Mucosa of rectum (tissue), 2 donors: ENCODE data around the gene PRLH.
"Not testable (repeated sequence)": the region's sequence is repeated elsewhere in the genome, so short reads cannot be mapped to it uniquely, and the experiment has no call there.

Source experiments
- H3K27ac ChIP-seq, 2 donors: one replicate each; pipeline ENCODE4 v1.7.0; 2013; ENCODE audit warnings: inconsistent platforms in 2 of 2, low read depth in 2 of 2, low read length in 2 of 2
- H3K27me3 ChIP-seq, 2 donors: one replicate each; pipeline ENCODE4 v1.7.0; 2013; ENCODE audit warnings: low read length in 2 of 2; ENCODE audit not compliant: control insufficient read depth in 2 of 2, insufficient read depth in 2 of 2
- H3K36me3 ChIP-seq, 2 donors: one replicate each; pipeline ENCODE4 v1.7.0; 2013; ENCODE audit warnings: low read length in 2 of 2; ENCODE audit not compliant: control insufficient read depth in 2 of 2, insufficient read depth in 2 of 2
- H3K4me1 ChIP-seq, 2 donors: one replicate each; pipeline ENCODE4 v1.7.0; 2013; ENCODE audit warnings: low read length in 2 of 2, mild to moderate bottlenecking in 1 of 2; ENCODE audit not compliant: control insufficient read depth in 2 of 2, insufficient read depth in 2 of 2
- H3K4me3 ChIP-seq, 2 donors: one replicate each; pipeline ENCODE4 v1.7.0; 2013; ENCODE audit warnings: low read length in 2 of 2
- H3K9ac ChIP-seq, 2 donors: one replicate each; pipeline ENCODE4 v1.7.0; 2013; ENCODE audit warnings: low read length in 2 of 2, low read depth in 1 of 2, mild to moderate bottlenecking in 1 of 2
- H3K9me3 ChIP-seq, 2 donors: one replicate each; pipeline ENCODE4 v1.7.0; 2013; ENCODE audit warnings: low read length in 2 of 2; ENCODE audit not compliant: control insufficient read depth in 2 of 2
- donor health status: healthy.
- donor health status: Normal muscosa, but diverticular disease.

PRLH gene

DNA sequence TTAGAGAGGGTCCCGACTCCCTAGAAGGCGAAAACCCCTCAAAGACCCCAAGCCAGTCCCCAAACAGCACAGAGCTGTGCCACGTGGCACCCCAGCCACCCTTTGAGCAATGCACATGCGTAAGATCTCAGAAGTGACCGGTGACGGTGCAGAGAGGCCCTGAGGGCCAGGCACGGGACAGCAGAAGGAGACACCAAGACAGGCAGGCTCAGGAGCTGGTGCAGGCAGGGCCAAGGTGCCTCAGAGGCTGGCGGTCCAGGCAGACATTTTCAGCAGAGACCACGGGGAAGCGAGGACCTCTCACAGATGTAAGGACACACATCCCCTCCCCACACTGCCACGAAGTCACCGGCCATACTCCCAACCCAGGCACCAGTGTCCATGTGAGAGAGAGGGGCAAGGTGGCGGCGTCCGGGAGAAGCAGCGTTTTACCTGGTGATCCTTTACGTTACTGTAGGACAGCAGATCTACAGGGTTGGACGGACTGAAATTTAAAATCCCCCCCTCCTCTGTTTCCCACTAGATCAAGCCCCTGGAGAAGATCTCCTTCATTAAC lies 26.1 kb downstream of the PRLH start:
- Histone ChIP-seq H3K27me3 (no peaks in the 10 kb centered on the region), H3K27ac (no peak overlapping the region), H3K4me1 (peaks cover 3 to 18% of the 10 kb centered on the region in 2 donors)

GRCh38 chr2:237593036-237593435 lies 26.7 kb downstream of the PRLH start:
- H3K27me3 ChIP-seq = no peaks in the 10 kb centered on the region
- H3K4me3 ChIP-seq = no peak overlapping the region
- peaks cover 3 to 18% of the 10 kb centered on the region in 2 donors for H3K4me1 ChIP-seq
- no peak overlapping the region for H3K9ac ChIP-seq
- H3K27ac ChIP-seq = no peak overlapping the region
- no peaks in the 10 kb centered on the region for H3K9me3 ChIP-seq
- H3K36me3 ChIP-seq = no peaks in the 10 kb centered on the region

More for the DNA sequence above, 26.1 kb downstream of the PRLH start:
- H3K9me3 ChIP-seq = no peaks in the 10 kb centered on the region
- no peak overlapping the region for H3K9ac ChIP-seq
- no peaks in the 10 kb centered on the region for H3K36me3 ChIP-seq
- no peak overlapping the region for H3K4me3 ChIP-seq

GRCh38 chr2:237593596-237594320 lies 27.4 kb downstream of the PRLH start:
- Histone ChIP-seq H3K36me3 (no peaks in the 10 kb centered on the region), H3K27ac (no peak overlapping the region), H3K27me3 (no peaks in the 10 kb centered on the region), H3K4me1 (peaks cover 3 to 14% of the 10 kb centered on the region in 2 donors), H3K4me3 (no peak overlapping the region), H3K9me3 (no peaks in the 10 kb centered on the region), H3K9ac (no peak overlapping the region)

GRCh38 chr2:237594514-237594871 lies 28.1 kb downstream of the PRLH start:
- no peaks in the 10 kb centered on the region for H3K9me3 ChIP-seq
- H3K4me1 ChIP-seq = peaks cover 3 to 13% of the 10 kb centered on the region in 2 donors
- no peaks in the 10 kb centered on the region for H3K36me3 ChIP-seq
- no peak overlapping the region for H3K9ac ChIP-seq
- no peaks in the 10 kb centered on the region for H3K27me3 ChIP-seq
- H3K4me3 ChIP-seq = no peak overlapping the region
- H3K27ac ChIP-seq = no peak overlapping the region

GRCh38 chr2:237595829-237596519 lies 29.6 kb downstream of the PRLH start:
- peaks cover 3 to 10% of the 10 kb centered on the region in 2 donors for H3K4me1 ChIP-seq
- H3K9ac ChIP-seq, H3K9me3 ChIP-seq, H3K27me3 ChIP-seq, H3K27ac ChIP-seq, H3K36me3 ChIP-seq, H3K4me3 ChIP-seq: not testable (repeated sequence)

DNA sequence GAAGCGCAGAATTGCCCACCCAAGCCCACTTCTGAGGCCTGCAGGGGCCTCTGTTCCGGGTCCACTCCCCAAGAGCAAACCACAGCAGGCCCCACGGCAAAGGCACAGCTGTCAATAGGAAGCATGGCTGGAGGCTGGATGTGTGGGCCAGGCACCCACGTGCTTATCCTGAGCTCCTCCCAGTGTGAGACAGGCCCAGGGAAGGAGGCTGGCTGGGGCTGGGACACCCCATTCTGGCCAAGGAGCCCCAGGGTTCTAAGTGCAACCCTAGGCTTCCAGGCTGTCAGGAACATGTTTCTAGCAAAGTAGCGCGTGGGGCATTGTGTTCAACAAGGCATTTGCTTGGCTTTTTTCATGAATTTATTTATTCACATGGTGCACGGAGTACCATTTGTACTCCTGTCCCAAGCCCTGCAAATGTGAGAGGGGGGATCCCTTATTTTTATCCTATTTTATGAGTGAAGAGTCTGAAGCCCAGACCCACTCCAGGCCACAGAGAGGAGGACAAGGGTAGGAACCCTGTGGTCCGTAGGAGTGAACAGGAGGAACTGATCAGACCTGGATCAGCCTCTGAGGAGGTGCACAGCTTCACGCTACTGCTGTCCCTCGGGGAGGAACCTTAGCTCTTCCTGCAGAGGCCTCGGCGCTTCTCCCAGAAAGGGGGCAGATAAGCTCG lies 30.3 kb downstream of the PRLH start:
- Histone ChIP-seq H3K9me3 (no peaks in the 10 kb centered on the region), H3K36me3 (no peaks in the 10 kb centered on the region), H3K9ac (no peak overlapping the region), H3K27me3 (no peaks in the 10 kb centered on the region), H3K4me1 (peaks cover 2 to 6% of the 10 kb centered on the region in 2 donors), H3K27ac (no peak overlapping the region), H3K4me3 (no peak overlapping the region)

DNA sequence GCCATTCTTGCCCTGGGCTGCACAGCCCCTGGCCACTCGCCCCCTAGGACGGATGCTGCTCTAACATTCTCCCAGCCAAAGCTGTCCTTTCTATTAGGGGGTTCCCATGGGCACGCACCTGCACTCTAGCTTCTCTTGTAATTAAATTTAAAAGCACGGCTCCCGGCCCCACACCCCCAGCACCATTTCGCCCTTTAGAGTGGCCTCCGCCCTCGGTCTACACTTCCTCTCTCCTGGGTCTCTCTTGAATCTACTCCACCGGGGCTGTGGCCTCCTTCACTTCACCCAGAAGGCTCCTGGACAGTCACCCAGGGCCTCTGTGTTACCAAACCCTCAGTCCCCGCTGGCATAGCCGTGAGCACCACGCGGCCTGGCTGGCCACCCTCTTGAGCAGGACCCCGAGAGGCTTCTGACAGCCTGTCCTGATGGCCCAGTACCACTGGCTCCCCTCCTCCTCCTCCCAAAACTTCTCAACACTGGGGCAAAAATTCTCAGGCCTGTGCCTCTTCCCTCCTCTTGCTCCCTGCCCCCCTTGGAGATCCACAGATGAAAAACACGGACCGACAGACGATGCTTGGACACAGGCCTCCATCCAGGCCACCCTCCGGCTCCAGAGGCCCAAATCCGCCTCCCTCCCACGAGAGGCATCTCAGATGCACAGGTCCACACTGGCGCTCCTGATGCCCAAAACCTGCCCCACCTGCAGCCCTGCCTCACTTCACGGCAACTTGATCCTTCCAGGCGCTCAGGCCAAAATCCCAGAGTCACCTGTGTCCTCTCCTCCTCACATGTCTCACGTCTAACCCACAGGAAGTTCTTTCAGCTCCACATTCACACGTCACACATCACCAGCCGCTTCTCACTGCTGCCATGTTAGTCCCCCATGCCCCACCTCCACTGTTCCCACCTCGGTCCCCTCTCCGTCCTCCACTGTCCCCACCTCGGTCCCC lies 31.1 kb downstream of the PRLH start:
- no peak overlapping the region for H3K9ac ChIP-seq
- no peaks in the 10 kb centered on the region for H3K36me3 ChIP-seq
- no peaks in the 10 kb centered on the region for H3K27me3 ChIP-seq
- H3K9me3 ChIP-seq = no peaks in the 10 kb centered on the region
- H3K4me1 ChIP-seq = peaks cover 0 to 5% of the 10 kb centered on the region in 2 donors
- H3K4me3 ChIP-seq = no peak overlapping the region
- no peak overlapping the region for H3K27ac ChIP-seq

DNA sequence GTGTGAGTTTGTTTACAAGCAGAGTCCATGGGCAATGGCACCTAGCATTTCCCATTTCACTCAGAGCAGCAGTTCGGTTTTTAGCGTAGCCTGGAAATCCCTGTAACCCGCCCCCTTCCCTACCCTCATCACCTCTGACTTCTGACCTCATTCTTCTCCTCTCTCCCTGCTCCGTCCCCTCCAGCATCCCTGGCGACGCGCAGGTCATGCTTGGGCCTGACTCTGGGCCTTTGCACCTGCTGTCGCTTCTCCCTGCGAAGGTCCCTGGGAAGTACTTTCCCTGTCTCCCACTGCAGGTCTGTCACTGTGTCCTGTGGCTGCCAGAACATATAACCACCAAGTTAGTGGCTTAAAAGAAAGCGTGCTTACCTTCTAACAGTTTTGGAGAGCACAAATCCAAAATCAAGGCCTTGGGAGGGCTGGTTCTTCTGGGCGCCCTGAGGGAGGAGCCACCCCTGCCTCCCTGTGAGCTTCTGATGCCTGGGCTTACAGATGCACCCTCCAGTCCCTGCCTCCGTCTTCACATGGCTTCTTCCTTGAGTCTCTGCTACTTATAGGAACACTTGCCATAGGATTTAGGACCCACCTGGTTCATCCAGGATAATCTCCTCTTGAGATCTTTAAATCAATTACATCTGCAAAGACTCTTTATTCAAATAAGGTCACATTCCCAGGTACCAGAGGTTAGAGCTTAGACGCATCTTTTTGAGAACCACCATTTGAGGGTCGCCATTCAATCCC lies 32.3 kb downstream of the PRLH start:
- Histone ChIP-seq H3K9ac (no peak overlapping the region), H3K9me3 (no peaks in the 10 kb centered on the region), H3K4me3 (no peak overlapping the region), H3K27ac (no peak overlapping the region), H3K36me3 (no peaks in the 10 kb centered on the region), H3K27me3 (no peaks in the 10 kb centered on the region), H3K4me1 (peaks cover 2 to 5% of the 10 kb centered on the region in 2 donors)

DNA sequence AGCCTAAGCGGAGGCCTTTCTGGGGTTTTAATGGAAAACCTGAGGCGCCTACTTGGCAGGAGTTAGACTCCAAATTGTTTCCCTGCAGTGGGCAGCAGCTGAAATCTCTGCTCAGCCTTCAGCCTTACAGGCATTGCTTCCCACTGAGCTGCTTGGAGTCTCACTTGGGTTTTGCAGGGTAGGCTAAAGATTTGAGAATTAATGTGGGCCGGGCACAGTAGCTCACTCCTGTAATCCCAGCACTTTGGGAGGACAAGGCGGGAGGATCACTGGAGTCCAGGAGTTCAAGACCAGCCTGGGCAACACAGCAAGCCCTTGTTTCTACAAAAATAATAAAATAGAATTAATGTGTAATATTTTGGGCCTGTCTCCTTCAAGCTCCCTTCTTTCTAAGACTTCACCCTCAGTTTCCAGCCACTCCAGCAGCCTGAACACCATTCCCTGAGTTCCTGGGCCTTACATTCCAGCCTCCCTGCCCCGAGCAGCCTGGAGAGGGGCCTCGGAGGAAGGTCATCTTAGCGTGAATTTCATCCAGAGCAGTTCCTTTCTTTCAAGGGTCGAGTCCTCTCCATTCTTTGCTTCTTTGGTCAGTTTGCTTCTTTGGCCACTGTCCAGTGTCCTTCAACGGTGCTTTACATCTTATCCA lies 33.2 kb downstream of the PRLH start:
- H3K4me1 ChIP-seq = peaks cover 5 to 7% of the 10 kb centered on the region in 2 donors
- no peaks in the 10 kb centered on the region for H3K9me3 ChIP-seq
- peak overlapping the region in 1 of 2 donors; percentile 27 for H3K27ac ChIP-seq
- no peak overlapping the region for H3K4me3 ChIP-seq
- no peaks in the 10 kb centered on the region for H3K27me3 ChIP-seq
- no peak overlapping the region for H3K9ac ChIP-seq
- H3K36me3 ChIP-seq = no peaks in the 10 kb centered on the region
